Left lobe of liver (tissue), 2 donors: ENCODE measurements around the gene CLEC3B. TPM values are rescaled to one million over a fixed set of nuclear protein-coding genes. Genes with fewer than 3 reads are reported as not detected.
"Not testable (repeated sequence)": the region's sequence is repeated elsewhere in the genome, so short reads cannot be mapped to it uniquely, and the experiment has no call there.

ENCODE experiments used
- ATAC-seq: fragments of 200-7000 bp; cut with Tn5 transposase; one replicate; pipeline ENCODE4 v1.9.1; 2020; ENCODE audit warnings: mild to moderate bottlenecking, moderate library complexity
- DNase-seq: peaks from one replicate; pipeline ENCODE4 v3.0.0-alpha.2; 2020; ENCODE audit warnings: low spot score
- total RNA-seq: library from RNA; stranded (reverse); gene quantifications from one replicate; pipeline ENCODE4 v1.2.1, GENCODE V29; 2021
- donor health status: DM: no; HTN: no; CAD: no; lungs with moderate emphysema.
- donor health status: DM: no; HTN: yes; CAD: no.

Gene CLEC3B
- total RNA-seq, 1 donor from 2014 or later, result 25.5 TPM

DNA sequence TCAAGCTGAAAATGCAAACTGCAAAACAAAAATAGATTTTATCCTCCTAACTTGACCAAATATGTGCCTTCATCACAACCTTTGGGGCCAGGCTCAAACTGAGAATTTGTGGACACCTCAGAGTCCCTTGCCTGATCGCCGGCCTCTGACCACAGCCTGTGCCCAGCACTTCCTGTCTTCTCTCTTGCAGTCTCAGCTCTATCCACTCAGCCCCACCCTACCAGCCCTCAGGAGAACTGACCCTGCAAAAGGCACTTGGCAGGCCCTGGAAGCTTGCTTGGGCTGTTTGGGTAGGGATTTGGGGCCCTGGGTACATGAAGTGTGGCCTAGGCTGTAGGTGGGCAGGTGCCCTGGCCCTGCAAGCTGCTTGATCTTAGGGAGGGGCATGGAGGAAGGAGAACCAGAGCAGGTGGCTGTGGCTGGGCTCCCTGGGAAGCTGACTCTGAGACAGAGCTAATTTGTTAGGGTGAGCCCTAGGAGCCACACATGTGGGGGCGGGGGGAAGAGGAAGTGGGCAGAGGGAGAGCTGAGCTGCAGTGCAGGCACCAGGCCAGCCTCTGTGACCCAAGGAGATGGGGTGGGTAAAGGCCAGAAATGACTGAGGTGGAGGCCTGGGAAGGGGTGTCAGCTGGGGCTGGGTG, 8.6 kb downstream of the CLEC3B start:
- peak; percentile 27 for ATAC-seq
- DNase-seq, result peak; percentile 51

DNA sequence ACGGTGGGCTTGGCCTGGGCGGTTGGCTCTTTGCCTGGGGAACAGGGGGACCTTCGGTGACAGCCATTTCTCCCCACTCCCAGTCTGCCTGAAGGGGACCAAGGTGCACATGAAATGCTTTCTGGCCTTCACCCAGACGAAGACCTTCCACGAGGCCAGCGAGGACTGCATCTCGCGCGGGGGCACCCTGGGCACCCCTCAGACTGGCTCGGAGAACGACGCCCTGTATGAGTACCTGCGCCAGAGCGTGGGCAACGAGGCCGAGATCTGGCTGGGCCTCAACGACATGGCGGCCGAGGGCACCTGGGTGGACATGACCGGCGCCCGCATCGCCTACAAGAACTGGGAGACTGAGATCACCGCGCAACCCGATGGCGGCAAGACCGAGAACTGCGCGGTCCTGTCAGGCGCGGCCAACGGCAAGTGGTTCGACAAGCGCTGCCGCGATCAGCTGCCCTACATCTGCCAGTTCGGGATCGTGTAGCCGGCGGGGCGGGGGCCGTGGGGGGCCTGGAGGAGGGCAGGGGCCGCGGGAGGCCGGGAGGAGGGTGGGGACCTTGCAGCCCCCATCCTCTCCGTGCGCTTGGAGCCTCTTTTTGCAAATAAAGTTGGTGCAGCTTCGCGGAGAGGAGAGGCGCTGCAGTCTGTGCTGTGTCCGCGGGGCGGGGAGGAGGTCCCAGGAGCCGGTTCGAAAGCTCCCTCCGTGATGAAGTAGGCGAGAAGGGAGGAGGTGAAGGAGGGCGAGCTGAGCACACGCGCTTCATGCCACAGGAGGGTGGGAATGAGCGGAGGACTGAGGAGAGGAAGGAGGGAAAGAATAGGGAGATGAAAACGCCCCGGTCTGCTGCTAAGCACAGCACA, 9.6 kb downstream of the CLEC3B start:
- no peak for ATAC-seq
- no peak for DNase-seq

DNA sequence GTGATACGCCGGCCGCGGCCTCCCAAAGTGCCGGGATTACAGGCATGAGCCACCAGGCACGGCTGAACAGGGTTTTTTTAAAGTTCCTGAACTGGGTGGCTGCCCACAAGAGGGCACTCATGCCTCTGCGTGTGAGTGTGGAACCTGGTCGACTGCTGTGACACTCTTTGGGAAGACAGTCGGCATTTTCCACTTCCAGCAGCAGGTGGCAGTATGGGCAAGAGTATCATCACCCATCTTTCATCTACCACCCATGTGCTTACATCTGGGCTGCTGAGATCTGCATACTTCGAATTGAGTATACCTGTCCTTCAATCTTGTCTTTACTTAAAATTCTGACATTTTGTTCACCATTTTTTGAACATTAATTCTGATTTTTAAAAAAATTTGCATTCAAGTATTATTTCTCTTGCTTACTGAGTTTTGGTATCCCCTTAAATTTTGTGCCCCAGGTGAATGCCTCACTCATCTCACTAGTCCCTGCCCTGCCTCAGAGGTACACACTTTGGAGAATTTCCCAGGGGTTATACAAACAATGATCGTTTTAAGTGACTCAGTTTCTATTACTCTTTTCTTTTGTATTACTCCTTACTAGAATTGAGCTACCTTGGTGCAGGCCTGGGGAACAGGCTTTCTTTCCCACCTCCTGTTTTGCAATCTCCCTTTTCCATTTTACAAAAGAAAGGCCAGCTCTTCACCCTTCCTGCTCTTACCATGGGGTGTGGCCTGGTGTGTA, 11.8 kb downstream of the CLEC3B start:
- DNase-seq (peak; percentile 91), ATAC-seq (peak; percentile 98)

DNA sequence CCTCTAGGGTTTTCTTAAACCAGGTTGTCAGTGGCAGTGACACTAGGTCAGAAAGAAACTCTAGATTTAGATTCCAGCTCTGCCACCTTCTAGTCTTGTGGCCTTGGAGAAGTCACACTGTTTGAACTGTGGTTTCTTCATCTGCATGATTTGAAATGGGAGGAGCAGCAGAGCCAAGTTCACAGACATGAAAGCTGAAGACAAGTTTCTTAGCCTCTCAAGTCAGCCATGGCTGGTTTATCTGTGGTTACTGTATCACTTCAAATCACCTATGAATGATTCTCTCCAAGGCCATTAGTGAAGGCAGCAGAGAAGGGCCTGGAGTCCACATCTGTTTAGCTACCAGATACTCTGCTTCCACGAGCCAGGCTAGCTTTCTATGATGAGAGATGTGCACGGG, 15.6 kb downstream of the CLEC3B start:
- DNase-seq (no peak), ATAC-seq (no peak)

DNA sequence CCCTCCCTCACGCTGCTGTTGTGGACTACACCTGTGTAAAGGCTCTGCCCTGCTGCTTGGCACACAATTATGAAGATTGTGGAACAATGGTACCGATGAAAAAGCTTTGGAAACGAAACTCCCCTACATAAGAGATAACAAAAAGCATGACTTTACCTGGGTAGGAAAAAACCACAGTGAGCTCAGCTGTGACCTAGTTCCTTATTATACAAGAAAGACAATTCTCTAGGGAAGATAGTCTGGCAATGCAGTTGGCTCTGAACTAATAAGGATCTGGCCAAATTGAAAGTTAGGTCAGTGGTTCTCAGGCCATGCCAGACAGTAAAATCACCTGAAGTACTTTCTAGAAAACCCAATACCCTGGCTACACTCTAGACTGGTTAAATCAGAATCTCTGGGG, 16.1 kb downstream of the CLEC3B start:
- ATAC-seq (no peak), DNase-seq (no peak)

DNA sequence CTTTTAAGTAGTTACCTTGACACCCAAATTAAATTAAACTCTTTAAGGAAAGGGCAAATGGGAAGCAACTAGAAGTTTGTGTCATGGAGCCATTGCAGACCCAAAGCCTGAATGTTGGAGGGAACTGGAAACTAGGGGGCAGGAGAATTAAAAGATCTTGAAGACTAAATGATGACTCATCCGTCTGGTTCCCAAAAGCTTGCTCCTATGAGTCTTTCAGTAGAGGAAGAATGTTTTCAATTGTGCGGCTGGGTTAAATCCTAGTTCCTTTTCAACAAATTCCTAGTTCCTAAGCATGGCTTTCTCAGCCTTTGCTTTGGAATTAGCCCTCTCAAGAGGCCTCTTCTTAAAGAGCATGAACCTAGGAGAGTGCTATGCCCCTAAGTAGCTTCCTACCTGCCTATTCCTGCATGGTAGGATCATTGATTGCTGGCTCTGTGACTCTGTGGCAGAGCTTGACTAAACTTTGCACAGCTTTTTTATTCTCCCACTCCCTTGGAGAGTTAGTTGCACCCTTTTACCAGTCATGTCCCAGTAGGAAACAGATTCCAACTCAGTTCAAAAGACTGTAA, 17.7 kb downstream of the CLEC3B start:
- ATAC-seq (no peak), DNase-seq (no peak)

DNA sequence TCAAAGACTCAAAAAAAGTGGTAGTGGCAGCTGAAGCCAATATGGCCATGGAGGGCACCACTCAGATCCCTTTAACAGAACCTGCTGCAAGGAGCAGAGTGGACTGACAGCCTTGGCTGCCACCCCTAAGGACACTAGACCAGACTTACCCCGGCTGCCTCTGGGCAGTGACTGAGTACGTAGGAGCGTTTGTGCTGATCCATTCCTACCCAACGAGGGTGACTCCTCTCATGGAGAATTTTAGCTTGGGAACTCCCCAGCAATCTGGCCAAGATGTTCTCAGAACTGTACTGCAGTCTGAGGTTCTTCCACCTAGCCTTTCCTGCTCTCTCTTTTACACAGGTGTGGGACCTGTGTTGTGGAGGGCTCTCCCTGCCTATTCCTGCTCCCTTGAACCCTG, 22.1 kb downstream of the CLEC3B start:
- DNase-seq (no peak), ATAC-seq (no peak)

DNA sequence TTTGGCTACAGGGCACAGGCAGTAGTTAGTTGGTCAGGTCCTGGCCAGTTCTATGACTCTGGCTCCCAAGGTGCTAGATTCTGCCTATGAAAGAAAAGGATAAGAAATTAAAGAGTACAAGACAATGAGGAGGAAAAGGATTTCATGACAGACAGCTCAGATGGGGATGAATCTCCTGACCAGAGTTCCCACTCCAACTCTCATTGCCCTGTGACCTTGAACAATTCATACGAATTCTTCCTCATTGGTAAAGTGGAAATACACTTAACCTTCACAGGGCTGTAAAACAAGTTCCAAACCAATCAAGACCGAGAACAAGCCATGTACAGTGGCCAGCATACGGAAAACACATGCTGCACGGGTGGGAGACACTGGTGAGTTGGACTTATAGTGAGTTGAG, 23.7 kb downstream of the CLEC3B start:
- ATAC-seq (no peak), DNase-seq (no peak)

DNA sequence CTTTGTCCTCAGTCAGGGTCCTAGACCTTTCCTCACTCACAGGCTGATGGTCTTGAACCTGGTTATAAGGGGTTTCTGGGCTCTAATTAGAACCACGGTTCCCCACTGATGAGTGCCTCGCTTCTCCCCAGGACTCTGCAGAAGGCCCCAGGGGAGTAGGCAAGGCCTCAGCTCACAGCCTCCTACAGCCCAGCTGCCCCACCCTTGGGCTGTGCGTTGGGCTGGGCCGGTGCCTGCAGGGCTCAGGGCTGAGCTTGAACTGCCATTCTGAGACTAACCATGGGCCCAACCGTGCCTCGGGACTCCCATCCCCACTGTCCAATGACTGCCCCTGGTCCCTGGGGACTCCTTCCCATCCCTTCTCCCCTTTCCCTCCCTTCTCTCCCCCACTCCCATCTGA, 25.6 kb downstream of the CLEC3B start:
- ATAC-seq, result no peak
- no peak for DNase-seq

DNA sequence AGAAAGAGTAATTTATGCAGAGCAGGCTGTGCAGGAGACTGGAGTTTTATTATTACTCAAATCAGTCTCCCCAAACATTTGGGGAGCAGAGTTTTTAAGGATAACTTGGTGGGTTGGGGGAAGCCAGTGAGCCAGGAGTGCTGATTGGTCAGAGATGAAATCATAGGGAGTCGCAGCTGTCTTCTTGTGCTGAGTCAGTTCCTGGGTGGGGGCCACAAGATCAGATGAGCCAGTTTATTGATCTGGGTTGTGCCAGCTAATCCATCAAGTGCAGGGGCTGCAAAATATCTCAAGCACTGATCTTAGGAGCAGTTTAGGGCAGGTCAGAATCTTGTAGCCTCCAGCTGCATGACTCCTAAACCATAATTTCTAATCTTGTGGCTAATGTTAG, 27.7 kb downstream of the CLEC3B start:
- not testable (repeated sequence) for ATAC-seq, DNase-seq

DNA sequence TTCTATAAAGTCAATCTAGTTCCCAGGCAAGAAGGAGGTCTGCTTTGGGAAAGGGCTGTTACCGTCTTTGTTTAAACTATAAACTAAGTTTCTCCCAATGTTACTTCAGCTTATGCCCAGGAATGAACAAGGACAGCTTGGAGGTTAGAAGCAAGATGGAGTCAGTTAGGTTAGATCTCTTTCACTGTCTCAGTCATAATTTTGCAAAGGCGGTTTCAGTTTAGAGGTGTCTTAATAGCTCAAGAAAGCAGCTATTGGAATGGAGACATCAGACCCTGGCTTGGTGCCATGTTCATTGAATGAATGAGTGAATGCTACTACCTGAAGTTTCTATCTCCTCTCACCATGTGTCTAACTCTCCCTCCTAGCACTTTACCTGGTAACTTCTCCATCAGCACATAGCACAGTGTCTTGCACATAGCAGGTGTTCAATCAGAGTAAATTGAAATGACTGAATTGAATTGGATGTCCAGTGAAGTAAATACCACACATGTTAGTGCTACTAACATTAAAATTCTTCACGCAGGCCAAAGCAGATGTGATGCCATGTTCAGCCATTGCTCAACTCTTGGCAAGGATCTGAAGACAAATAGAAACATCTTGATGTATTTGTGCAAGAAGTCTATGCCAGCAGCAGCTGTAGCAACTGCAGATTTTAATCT, 28.2 kb downstream of the CLEC3B start:
- ATAC-seq, result no peak
- no peak for DNase-seq

DNA sequence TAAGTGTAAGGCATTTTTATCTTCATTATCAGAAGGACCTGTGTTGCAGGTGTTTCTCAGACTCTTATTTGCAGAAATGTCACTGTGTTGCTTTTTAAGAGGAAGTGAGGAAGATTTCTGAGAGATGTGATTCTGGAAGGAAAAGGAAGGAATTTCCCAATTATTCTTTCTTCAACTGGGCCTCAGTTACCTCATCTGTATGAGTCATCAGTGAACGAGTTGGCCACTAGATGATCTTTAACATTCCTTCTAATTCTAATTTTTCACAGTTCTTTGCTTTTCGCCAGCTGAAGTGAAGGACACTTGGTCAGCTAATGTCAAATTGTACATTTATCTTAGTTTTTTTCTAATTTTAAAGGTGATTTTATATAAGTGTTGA, 28.9 kb downstream of the CLEC3B start:
- ATAC-seq, result no peak
- DNase-seq, result no peak

DNA sequence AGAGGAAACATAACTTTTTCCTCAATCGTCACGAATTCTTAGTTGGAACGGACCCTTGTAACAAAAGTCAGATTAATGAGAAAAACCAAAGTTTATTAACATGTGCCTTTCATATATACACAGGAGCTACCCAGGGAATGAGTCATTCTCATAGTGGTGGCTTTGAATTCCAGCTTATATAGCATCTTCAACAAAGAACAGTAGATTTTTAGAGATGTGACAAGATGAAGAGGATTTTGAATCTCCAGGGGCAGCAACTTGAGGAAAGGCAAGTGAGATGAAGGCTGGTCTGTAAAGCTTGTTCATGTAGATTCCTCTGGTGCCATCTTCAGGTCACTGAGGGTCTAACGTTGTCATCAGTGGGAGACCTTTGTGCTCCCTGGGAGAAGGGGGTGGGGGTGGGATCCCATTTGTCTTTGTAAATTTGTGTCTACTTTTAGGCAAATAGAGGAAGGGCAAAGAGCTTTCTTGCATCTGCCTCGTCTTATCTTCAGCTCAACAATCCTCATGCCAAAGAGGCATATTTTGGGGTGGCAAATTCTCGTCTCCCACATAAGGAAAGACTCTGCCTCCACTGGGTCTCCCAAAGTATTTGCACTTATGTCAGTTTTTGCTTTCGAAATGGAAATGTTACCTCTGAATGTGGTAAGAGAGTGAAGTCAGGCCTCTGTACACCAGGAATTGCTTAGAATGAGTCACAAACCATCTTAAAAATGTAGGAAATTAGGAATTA, 29.5 kb downstream of the CLEC3B start:
- no peak for ATAC-seq
- DNase-seq, result no peak

DNA sequence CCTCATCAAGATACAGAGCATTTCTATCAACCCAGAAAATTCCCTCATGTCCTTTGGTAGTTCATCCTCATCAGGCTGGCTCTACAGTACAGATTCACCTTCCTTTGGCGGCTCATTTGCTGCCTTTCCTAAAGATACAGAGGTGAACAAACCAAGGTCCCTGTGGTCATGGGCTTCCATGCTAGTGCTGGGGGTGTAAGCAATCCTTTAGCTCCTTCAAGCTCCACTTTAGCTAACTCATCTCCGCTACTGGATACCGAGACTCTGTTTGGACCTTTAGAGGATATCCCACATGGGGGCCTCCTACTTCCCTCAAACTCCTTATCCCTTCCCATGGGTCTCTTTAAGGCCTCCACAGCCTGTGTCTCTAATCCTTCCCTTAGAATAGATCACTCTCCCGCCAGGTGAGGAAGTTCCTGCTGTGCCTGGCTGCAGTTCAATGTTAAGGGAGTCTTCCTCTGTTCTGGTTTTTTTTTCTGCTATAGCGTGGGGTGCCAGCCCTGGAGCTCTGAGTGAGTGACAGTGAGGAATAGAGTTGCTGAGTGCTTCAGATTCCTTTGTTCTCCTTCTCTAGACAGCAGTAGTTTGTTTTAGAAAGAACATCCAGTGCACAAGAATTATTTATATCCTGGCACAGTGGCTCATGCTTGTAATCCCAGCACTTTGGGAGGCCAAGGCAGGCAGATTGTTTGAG, 30.7 kb downstream of the CLEC3B start:
- ATAC-seq (no peak), DNase-seq (no peak)

DNA sequence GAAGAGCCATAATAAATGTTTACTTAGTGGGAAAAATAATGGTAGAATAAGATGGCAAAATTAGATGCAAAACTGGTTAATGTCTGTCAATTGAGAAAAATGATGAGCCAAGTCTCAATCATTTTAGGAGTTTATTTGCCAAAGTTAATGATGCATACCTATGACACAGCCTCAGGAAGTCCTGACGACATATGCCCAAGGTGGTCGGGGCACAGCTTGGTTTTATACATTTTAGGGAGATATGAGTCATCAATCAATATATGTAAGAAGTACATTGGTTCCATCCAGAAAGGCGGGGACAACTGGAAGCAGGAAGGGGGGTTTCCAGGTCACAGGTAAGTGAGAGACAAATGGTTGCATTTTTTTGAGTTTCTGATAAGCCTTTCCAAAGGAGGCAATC, 31.5 kb downstream of the CLEC3B start:
- DNase-seq (no peak), ATAC-seq (no peak)

DNA sequence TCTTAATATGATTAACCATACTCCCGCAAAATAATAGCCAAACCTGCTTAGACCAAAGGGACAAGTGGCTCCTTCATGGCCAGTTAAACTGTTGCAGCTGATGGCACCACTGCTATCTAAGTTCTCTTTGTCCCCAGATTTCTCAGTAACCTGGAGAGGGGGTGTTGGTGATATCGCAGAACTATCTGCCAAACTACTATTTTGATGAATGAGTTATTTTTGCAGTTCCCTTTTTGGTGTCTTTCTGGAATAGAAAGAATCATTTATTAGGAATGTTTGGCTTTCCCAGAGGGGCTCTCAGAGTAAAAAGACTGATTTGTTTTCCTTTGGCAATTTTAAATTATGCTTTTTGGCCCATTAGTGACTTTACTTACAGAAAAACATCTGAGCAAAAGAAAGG, 33.0 kb downstream of the CLEC3B start:
- DNase-seq (no peak), ATAC-seq (no peak)

DNA sequence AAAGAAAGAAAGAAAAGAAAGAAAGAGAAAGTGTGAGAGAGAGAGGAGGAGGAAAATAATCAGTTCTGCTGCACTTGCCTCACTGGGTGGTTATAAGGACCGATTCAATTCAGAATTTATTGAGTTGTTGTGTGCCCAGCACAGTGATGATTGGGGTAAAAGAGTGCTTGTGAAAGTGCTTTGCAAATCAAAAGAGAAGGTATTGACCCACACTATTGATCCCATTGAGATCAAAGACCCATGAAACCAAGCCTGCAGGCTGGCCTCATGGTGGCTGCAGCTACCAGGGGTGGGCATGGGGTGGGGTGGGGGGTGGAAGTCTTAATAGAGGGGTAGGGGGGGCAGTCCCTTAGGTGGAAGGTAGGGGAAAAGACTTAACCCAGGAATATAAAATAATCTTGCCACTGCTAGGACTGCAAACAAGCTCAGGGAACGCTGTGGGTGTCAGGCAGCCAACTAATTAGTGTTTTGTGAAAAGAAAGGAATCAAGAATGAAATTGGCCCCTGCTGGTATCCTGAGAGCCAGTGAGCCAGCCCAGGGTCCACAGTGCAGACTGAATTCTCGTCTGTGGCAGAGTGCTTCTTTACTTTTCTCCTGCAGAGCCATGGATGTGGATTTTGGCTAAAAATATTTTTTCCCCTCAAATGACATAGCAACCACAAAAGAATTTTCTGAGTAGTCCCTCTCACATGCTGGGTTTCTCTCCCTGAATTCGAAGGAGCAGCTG, 34.2 kb downstream of the CLEC3B start:
- no peak for DNase-seq
- no peak for ATAC-seq

DNA sequence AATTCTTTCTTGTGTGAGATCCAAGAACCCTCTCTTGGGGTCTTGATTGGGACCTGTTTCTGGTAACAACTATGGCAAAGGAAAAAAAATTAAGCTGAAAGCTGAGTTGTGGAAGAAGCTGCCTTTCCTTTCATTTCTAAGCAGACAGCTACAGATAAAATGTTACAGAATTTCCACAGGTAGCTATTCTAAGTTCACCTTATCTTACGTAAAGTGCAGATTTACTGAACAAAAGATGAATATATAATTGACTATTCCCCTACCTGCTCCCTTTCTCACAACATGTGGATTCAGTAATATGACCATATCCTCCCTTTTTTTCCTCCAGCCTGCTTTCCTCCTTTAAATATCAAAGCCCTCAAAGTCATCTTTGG, 36.6 kb downstream of the CLEC3B start:
- ATAC-seq (no peak), DNase-seq (no peak)
